DOHH2 (cell line): Measurements from ENCODE around the gene MAGI1.

ENCODE experiments used
- H3F3A ChIP-seq: fragments of 200-600 bp; sonication (generic), shearing (Covaris generic); 2 replicates; pipeline ENCODE4 v1.6.0; 2016; ENCODE audit warnings: antibody characterized with exemption, mild to moderate bottlenecking; ENCODE audit not compliant: control insufficient read depth, insufficient read depth
- H3K27ac ChIP-seq: fragments of 200-600 bp; sonication (generic); 2 replicates; pipeline ENCODE4 v1.5.1; 2014; ENCODE audit warnings: low read depth, mild to moderate bottlenecking, low read length, moderate library complexity
- H3K27me3 ChIP-seq: fragments of 200-600 bp; sonication (generic); 2 replicates; pipeline ENCODE4 v1.6.1; 2014; ENCODE audit warnings: mild to moderate bottlenecking, low read length, mixed read lengths; ENCODE audit not compliant: control insufficient read depth
- H3K36me3 ChIP-seq: fragments of 200-600 bp; sonication (generic); 2 replicates; pipeline ENCODE4 v1.6.1; 2014; ENCODE audit warnings: mild to moderate bottlenecking, low read length, moderate library complexity, mixed read lengths; ENCODE audit not compliant: control insufficient read depth
- H3K4me1 ChIP-seq: fragments of 200-600 bp; sonication (generic); 2 replicates; pipeline ENCODE4 v1.6.1; 2014; ENCODE audit warnings: mild to moderate bottlenecking, low read length, mixed read lengths; ENCODE audit not compliant: control insufficient read depth
- H3K4me2 ChIP-seq: fragments of 200-600 bp; sonication (generic); 2 replicates; pipeline ENCODE4 v1.6.0; 2014; ENCODE audit warnings: mild to moderate bottlenecking, low read length, moderate library complexity
- H3K4me3 ChIP-seq: fragments of 200-600 bp; sonication (generic); 2 replicates; pipeline ENCODE4 v1.5.1; 2014; ENCODE audit warnings: mild to moderate bottlenecking, low read length, mixed read lengths
- H3K79me2 ChIP-seq: fragments of 200-600 bp; sonication (generic); 2 replicates; pipeline ENCODE4 v1.6.1; 2014; ENCODE audit warnings: mild to moderate bottlenecking, low read length, mixed read lengths; ENCODE audit not compliant: control insufficient read depth
- H3K9me2 ChIP-seq: fragments of 200-600 bp; sonication (generic); replicated peaks from 2 replicates; pipeline ENCODE4 v1.6.1; 2014; ENCODE audit warnings: mild to moderate bottlenecking, low read length, mixed read lengths; ENCODE audit not compliant: control insufficient read depth
- H3K9me3 ChIP-seq: fragments of 200-600 bp; sonication (generic); 2 replicates; pipeline ENCODE4 v1.6.1; 2014; ENCODE audit warnings: antibody characterized with exemption, low read length, mixed read lengths; ENCODE audit not compliant: control insufficient read depth, insufficient read depth
- H4K20me1 ChIP-seq: fragments of 200-600 bp; sonication (generic); 2 replicates; pipeline ENCODE4 v1.6.0; 2014; ENCODE audit warnings: low read depth, mild to moderate bottlenecking, antibody characterized with exemption, low read length, moderate library complexity; ENCODE audit not compliant: control insufficient read depth, insufficient read depth
- EZH2phosphoT487 ChIP-seq: fragments of 200-600 bp; sonication (generic); IDR thresholded peaks from 2 replicates; pipeline ENCODE4 v1.6.1; 2017; ENCODE audit warnings: borderline replicate concordance, mild to moderate bottlenecking, antibody characterized with exemption, low read length, moderate library complexity, mixed read lengths
- TF ChIP-seq, protein P1 (sequence below): fragments of 200-600 bp; sonication (generic); IDR thresholded peaks from one replicate; pipeline ENCODE4 v1.5.1; 2014; ENCODE audit warnings: antibody characterized with exemption, mild to moderate bottlenecking, low read depth, low read length; ENCODE audit not compliant: poor library complexity, severe bottlenecking

MAGI1 gene

GRCh38 chr3:65334045-65334665, 704.6 kb downstream of the MAGI1 start:
- no peaks in the 10 kb centered on the region for H3K4me1 ChIP-seq
- TF ChIP-seq, protein P1, sequence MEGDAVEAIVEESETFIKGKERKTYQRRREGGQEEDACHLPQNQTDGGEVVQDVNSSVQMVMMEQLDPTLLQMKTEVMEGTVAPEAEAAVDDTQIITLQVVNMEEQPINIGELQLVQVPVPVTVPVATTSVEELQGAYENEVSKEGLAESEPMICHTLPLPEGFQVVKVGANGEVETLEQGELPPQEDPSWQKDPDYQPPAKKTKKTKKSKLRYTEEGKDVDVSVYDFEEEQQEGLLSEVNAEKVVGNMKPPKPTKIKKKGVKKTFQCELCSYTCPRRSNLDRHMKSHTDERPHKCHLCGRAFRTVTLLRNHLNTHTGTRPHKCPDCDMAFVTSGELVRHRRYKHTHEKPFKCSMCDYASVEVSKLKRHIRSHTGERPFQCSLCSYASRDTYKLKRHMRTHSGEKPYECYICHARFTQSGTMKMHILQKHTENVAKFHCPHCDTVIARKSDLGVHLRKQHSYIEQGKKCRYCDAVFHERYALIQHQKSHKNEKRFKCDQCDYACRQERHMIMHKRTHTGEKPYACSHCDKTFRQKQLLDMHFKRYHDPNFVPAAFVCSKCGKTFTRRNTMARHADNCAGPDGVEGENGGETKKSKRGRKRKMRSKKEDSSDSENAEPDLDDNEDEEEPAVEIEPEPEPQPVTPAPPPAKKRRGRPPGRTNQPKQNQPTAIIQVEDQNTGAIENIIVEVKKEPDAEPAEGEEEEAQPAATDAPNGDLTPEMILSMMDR, result no peak
- no peak for TF ChIP-seq EZH2phosphoT487
- H3K4me3 ChIP-seq, result no peak overlapping the region
- H3F3A ChIP-seq, result no peaks in the 10 kb centered on the region
- no peaks in the 10 kb centered on the region for H3K36me3 ChIP-seq
- H3K9me2 ChIP-seq, result no peaks in the 10 kb centered on the region
- H3K79me2 ChIP-seq, result no peaks in the 10 kb centered on the region
- no peak overlapping the region for H3K4me2 ChIP-seq
- no peak overlapping the region for H3K27ac ChIP-seq
- H3K27me3 ChIP-seq, result no peaks in the 10 kb centered on the region
- H3K9me3 ChIP-seq, result no peaks in the 10 kb centered on the region
- H4K20me1 ChIP-seq, result no peaks in the 10 kb centered on the region

DNA sequence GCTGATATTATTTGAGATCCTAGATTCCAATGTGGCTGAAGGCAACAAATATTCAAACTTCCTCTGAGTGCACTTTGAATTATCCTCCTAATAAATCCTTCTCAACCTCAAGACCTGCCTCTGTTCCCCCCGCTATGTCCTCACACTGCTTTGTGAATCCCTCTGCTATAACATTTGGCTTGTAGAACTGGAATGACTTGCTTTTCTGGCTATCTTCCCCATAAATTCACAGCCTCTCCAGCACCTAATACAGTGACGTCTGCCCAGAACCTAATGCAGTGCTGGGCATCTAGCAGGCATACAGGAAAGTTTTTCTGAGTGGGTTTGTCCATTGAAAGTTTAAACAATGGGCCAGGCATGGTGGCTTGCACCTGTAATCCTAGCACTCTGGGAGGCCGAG, 707.0 kb downstream of the MAGI1 start:
- no peak overlapping the region for H3K4me2 ChIP-seq
- no peaks in the 10 kb centered on the region for H3F3A ChIP-seq
- H3K4me1 ChIP-seq, result no peaks in the 10 kb centered on the region
- no peaks in the 10 kb centered on the region for H3K9me3 ChIP-seq
- H3K9me2 ChIP-seq, result no peaks in the 10 kb centered on the region
- no peaks in the 10 kb centered on the region for H3K36me3 ChIP-seq
- TF ChIP-seq, protein P1, result no peak
- TF ChIP-seq EZH2phosphoT487, result no peak
- no peak overlapping the region for H3K27ac ChIP-seq
- no peak overlapping the region for H3K4me3 ChIP-seq
- no peaks in the 10 kb centered on the region for H4K20me1 ChIP-seq
- no peaks in the 10 kb centered on the region for H3K79me2 ChIP-seq
- H3K27me3 ChIP-seq, result no peaks in the 10 kb centered on the region

- H3K27ac ChIP-seq, result no peak overlapping the region
- H3K4me3 ChIP-seq, result no peak overlapping the region
- no peak overlapping the region for H3K4me2 ChIP-seq
- H3K36me3 ChIP-seq, result no peaks in the 10 kb centered on the region
- H3F3A ChIP-seq, result no peaks in the 10 kb centered on the region
- no peaks in the 10 kb centered on the region for H3K4me1 ChIP-seq
- TF ChIP-seq, protein P1, result no peak
- no peak for TF ChIP-seq EZH2phosphoT487
- no peaks in the 10 kb centered on the region for H3K27me3 ChIP-seq
- no peaks in the 10 kb centered on the region for H3K9me3 ChIP-seq
- no peaks in the 10 kb centered on the region for H3K79me2 ChIP-seq
- H3K9me2 ChIP-seq, result no peaks in the 10 kb centered on the region
- no peaks in the 10 kb centered on the region for H4K20me1 ChIP-seq
These were observed 708.6 kb downstream of the MAGI1 start for GRCh38 chr3:65330072-65330471.

- H4K20me1 ChIP-seq, result no peaks in the 10 kb centered on the region
- no peaks in the 10 kb centered on the region for H3K9me3 ChIP-seq
- H3K36me3 ChIP-seq, result no peaks in the 10 kb centered on the region
- no peaks in the 10 kb centered on the region for H3K27me3 ChIP-seq
- no peak overlapping the region for H3K4me2 ChIP-seq
- H3K9me2 ChIP-seq, result no peaks in the 10 kb centered on the region
- no peak overlapping the region for H3K27ac ChIP-seq
- TF ChIP-seq EZH2phosphoT487, result no peak
- TF ChIP-seq, protein P1, result no peak
- H3K79me2 ChIP-seq, result no peaks in the 10 kb centered on the region
- no peaks in the 10 kb centered on the region for H3F3A ChIP-seq
- no peak overlapping the region for H3K4me3 ChIP-seq
- no peaks in the 10 kb centered on the region for H3K4me1 ChIP-seq
These were observed 710.6 kb downstream of the MAGI1 start for GRCh38 chr3:65328148-65328547.
